K562 (cell line): ENCODE data around the gene EPB41L1. TPM values are rescaled to one million over a fixed set of nuclear protein-coding genes. Genes with fewer than 3 reads are reported as not detected.

Experiments used
- CBX1 ChIP-seq: sonication (generic); IDR thresholded peaks from 2 replicates; pipeline ENCODE4 v1.6.1; 2016; ENCODE audit warnings: antibody characterized with exemption, low read depth, mild to moderate bottlenecking
- CBX3 ChIP-seq, 2 experiments: IDR thresholded peaks; 1 replicate in 1 of 2; 2 replicates in 1 of 2; pipeline ENCODE4 v1.6.1; 2012; ENCODE audit warnings: inconsistent platforms in 2 of 2, low read length in 2 of 2, borderline replicate concordance in 1 of 2, control low read depth in 1 of 2
- CEBPB ChIP-seq: fragments of 450-650 bp; IDR thresholded peaks from 2 replicates; pipeline ENCODE4 v1.6.1; 2016; ENCODE audit warnings: missing genetic modification characterization, missing compliant biosample characterization
- EHMT2 ChIP-seq: fragments of 450-650 bp; IDR thresholded peaks from 2 replicates; pipeline ENCODE4 v1.6.1; 2018; ENCODE audit warnings: antibody characterized with exemption
- ETV1 ChIP-seq: fragments of 450-650 bp; conservative IDR thresholded peaks from 2 replicates; pipeline ENCODE4 v1.6.1; 2016; ENCODE audit warnings: missing genetic modification characterization, control low read depth, low read depth, missing compliant biosample characterization
- FOXM1 ChIP-seq, 2 experiments: fragments of 450-650 bp in 1 of 2; sonication (generic) in 1 of 2; formaldehyde crosslinking in 1 of 2; IDR thresholded peaks; 2 replicates each; pipeline versions ENCODE4 v1.6.1 to v1.9.0; 2017 to 2022; ENCODE audit warnings: low read depth in 2 of 2, mild to moderate bottlenecking in 2 of 2, missing genetic modification reagents in 1 of 2, moderate library complexity in 1 of 2
- MGA ChIP-seq: fragments of 450-650 bp; IDR thresholded peaks from 2 replicates; pipeline ENCODE4 v1.6.1; 2016; ENCODE audit warnings: mild to moderate bottlenecking, moderate library complexity
- NR3C1 ChIP-seq: sonication (generic); formaldehyde crosslinking; IDR thresholded peaks from 2 replicates; pipeline ENCODE4 v1.8.1; 2022; ENCODE audit warnings: missing genetic modification reagents
- SPI1 ChIP-seq: IDR thresholded peaks from 2 replicates; pipeline ENCODE4 v1.6.1; 2011; ENCODE audit warnings: low read depth, low read length, control low read depth, borderline replicate concordance
- SRF ChIP-seq, 2 experiments: fragments of 250-450, 450-650 bp in 1 of 2; sonication (Bioruptor Pico) in 1 of 2; sonication (generic) in 1 of 2; formaldehyde crosslinking; IDR thresholded peaks; 2 replicates each; pipeline versions ENCODE4 v1.5.0 to v1.5.1; 2020 to 2022; ENCODE audit warnings: mild to moderate bottlenecking in 1 of 2, missing genetic modification reagents in 1 of 2
- TCF3 ChIP-seq: sonication (generic); formaldehyde crosslinking; IDR thresholded peaks from 2 replicates; pipeline ENCODE4 v1.4.0; 2020; ENCODE audit warnings: mild to moderate bottlenecking, missing genetic modification reagents
- ZHX1 ChIP-seq: fragments of 150-350 bp; conservative IDR thresholded peaks from 2 replicates; pipeline ENCODE4 v1.6.1; 2014; ENCODE audit warnings: low read length
- polyA plus RNA-seq, 8 experiments: library from polyadenylated mRNA; depleted of rRNA in 4 of 8; stranded (reverse) in 5 of 8; unstranded in 3 of 8; fragments of >200 nt; fragmentation: Nextera tagmentation in 2 of 8; fragmentation: Illumina TruSeq in 1 of 8; extraction: Ambion mirVana in 2 of 8; extraction: Trizol in 1 of 8; gene quantifications; 2 replicates each; pipeline versions ENCODE4 v1.2.1 to v1.2.3, GENCODE V29; 2011 to 2014; ENCODE audit warnings: inconsistent platforms in 1 of 8, missing spikeins in 1 of 8
- total RNA-seq, 7 experiments: library from RNA; depleted of rRNA in 6 of 7; stranded (reverse); fragments of >200 nt in 6 of 7; fragmentation: Illumina TruSeq in 2 of 7; extraction: Trizol in 2 of 7; gene quantifications; 2 replicates each; pipeline versions ENCODE4 v1.2.1 to v1.2.3, GENCODE V29; 2011 to 2021; ENCODE audit warnings: low replicate concordance in 1 of 7
- TF ChIP-seq, protein P1 (sequence below), 2 experiments: fragments of 250-450 bp in 1 of 2; fragments of 450-650 bp in 1 of 2; sonication (Bioruptor Pico) in 1 of 2; IDR thresholded peaks; 2 replicates each; pipeline versions ENCODE4 v1.6.1 to v1.8.0; 2016 to 2021; ENCODE audit warnings: mild to moderate bottlenecking in 2 of 2, moderate library complexity in 2 of 2, missing compliant biosample characterization in 1 of 2, missing genetic modification characterization in 1 of 2

EPB41L1 gene
- total and polyA plus RNA-seq, 9 of the 15 experiments (the other 6 are each of a cell fraction or from before 2014, with no cell fraction given) = 0.11 to 4.3 (median 1.3) TPM

DNA sequence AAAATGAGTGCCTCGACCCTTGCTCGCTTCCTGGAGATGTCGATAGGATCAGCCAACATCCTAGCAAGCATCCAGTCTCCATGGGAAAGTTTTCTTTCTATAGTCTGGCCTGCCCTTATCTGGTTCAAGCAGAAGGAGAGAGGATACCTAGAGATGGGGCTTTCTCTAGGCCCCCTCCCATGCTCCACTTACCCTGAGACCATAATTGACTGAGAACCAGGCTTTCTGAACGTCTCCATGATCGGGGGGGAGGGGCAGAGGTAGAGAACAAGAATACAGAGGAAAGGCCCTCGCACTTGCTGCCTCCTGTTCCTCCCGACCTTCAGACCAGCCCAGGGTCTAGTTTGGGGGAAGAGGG, 31.6 kb upstream of the EPB41L1 start (continued):
- TF ChIP-seq MGA (no peak), EHMT2 (no peak), SPI1 (no peak), ETV1 (tag) (no peak), CBX1 (no peak), NR3C1 (CRISPR knock-in tag) (no peak), CBX3 (IDR thresholded peaks at IDR 0.05; ENCODE audit: borderline replicate concordance in 1 of 2, low read length in 2 of 2) (no peak), SRF (CRISPR knock-in tag; IDR thresholded peaks at IDR 0.05) (no peak), TCF3 (peak; percentile 76), FOXM1 (IDR thresholded peaks at IDR 0.05; ENCODE audit: low read depth) (0 out of 2 replicates have a peak, but pooled peaks have one; percentile 20), FOXM1 (CRISPR knock-in tag; IDR thresholded peaks at IDR 0.05; ENCODE audit: low read depth) (no peak), ZHX1 (no peak), CEBPB (tag) (no peak)
- TF ChIP-seq, protein P1, sequence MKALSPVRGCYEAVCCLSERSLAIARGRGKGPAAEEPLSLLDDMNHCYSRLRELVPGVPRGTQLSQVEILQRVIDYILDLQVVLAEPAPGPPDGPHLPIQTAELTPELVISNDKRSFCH (CRISPR knock-in tag; IDR thresholded peaks at IDR 0.05) = no peak
- TF ChIP-seq, protein P1 (tag; IDR thresholded peaks at IDR 0.05) = 0 out of 2 replicates have a peak, but pooled peaks have one; percentile 5
